ENCODE data around the gene SMAD1. TPM values are rescaled to one million over a fixed set of nuclear protein-coding genes. Genes with fewer than 3 reads are reported as not detected.

Gene SMAD1
- total RNA-seq, 1 donor from 2014 or later: 26.3 TPM

GRCh38 chr4:145551660-145552059 is 70.0 kb downstream of the SMAD1 start:
- no peak overlapping the region for H3K27ac Mint-ChIP-seq
- H3K4me1 Mint-ChIP-seq (ENCODE audit: low read depth): peaks cover 4% of the 10 kb centered on the region
- peaks cover 25% of the 10 kb centered on the region for H3K36me3 Mint-ChIP-seq (ENCODE audit: insufficient read depth)
- H3K4me3 Mint-ChIP-seq (ENCODE audit: low read depth): no peak overlapping the region
- DNase-seq (ENCODE audit: low spot score, unreplicated experiment): no peak
- H3K9me3 Mint-ChIP-seq (ENCODE audit: low read depth): no peaks in the 10 kb centered on the region
- no peaks in the 10 kb centered on the region for H3K27me3 Mint-ChIP-seq
- TF ChIP-seq, protein P1, sequence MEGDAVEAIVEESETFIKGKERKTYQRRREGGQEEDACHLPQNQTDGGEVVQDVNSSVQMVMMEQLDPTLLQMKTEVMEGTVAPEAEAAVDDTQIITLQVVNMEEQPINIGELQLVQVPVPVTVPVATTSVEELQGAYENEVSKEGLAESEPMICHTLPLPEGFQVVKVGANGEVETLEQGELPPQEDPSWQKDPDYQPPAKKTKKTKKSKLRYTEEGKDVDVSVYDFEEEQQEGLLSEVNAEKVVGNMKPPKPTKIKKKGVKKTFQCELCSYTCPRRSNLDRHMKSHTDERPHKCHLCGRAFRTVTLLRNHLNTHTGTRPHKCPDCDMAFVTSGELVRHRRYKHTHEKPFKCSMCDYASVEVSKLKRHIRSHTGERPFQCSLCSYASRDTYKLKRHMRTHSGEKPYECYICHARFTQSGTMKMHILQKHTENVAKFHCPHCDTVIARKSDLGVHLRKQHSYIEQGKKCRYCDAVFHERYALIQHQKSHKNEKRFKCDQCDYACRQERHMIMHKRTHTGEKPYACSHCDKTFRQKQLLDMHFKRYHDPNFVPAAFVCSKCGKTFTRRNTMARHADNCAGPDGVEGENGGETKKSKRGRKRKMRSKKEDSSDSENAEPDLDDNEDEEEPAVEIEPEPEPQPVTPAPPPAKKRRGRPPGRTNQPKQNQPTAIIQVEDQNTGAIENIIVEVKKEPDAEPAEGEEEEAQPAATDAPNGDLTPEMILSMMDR (IDR thresholded peaks at IDR 0.05; ENCODE audit: unreplicated experiment): no peak

DNA sequence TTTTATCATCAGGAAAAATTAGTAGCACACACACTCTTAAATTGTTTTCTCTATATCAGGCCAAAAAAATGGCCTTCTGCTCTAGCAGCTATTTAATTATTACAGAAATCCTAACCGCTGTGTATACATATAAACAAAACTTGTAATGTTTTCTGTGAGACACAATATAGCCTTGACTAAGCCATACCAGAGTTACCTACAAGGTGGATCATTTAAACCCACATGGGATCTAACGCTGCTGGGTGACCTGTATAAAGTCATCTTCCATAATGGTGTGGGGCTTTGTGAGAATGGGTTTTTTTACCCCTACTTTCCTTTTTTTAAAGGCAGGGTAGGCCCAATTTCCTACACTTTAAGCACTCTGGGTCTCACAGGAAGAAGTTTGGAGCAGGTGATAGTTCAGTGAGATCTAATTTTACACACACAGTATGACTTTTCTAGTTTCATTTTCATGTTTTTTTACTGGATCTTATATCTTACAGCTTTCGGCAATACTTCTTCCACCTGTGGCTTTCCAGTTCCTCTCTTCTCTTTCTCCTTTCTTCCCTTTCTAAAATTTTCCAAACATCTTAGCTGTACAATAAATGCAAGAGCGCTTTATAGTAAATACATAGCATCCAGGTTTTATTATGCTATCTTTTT is 70.6 kb downstream of the SMAD1 start:
- peaks cover 4% of the 10 kb centered on the region for H3K4me1 Mint-ChIP-seq (ENCODE audit: low read depth)
- no peak overlapping the region for H3K27ac Mint-ChIP-seq
- H3K27me3 Mint-ChIP-seq: no peaks in the 10 kb centered on the region
- TF ChIP-seq, protein P1 (IDR thresholded peaks at IDR 0.05; ENCODE audit: unreplicated experiment): no peak
- no peak overlapping the region for H3K4me3 Mint-ChIP-seq (ENCODE audit: low read depth)
- H3K9me3 Mint-ChIP-seq (ENCODE audit: low read depth): no peaks in the 10 kb centered on the region
- H3K36me3 Mint-ChIP-seq (ENCODE audit: insufficient read depth): peaks cover 28% of the 10 kb centered on the region
- DNase-seq (ENCODE audit: low spot score, unreplicated experiment): no peak

- no peak for DNase-seq (ENCODE audit: low spot score, unreplicated experiment)
- Mint-ChIP-seq H3K27ac (no peak overlapping the region), H3K9me3 (ENCODE audit: low read depth) (no peaks in the 10 kb centered on the region), H3K4me1 (ENCODE audit: low read depth) (peaks cover 4% of the 10 kb centered on the region), H3K27me3 (no peaks in the 10 kb centered on the region), H3K36me3 (ENCODE audit: insufficient read depth) (peaks cover 30% of the 10 kb centered on the region), H3K4me3 (ENCODE audit: low read depth) (no peak overlapping the region)
- TF ChIP-seq, protein P1 (IDR thresholded peaks at IDR 0.05; ENCODE audit: unreplicated experiment): no peak
These were observed 71.7 kb downstream of the SMAD1 start for GRCh38 chr4:145553375-145553774.

DNA sequence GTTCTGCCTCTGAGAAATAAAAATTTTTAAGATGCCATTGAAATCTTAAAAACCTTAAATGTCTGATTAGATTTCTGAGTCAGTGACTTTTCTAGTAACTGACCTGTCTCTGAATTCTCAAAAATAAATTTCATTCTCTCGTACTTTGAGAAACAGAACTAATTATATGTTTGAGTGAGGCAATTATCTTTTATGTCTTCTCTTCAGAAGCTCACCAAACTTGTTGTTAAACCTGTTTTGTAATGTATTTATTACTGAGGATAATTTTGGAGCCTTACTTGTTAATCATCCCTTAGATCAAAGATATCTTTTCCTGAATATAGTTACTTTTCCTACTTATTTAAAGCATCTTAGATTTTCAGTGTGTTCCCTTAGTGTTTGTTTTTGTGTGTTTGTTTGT is 73.0 kb downstream of the SMAD1 start:
- DNase-seq (ENCODE audit: low spot score, unreplicated experiment): no peak
- Mint-ChIP-seq H3K27ac (peak overlapping the region; percentile 37), H3K4me1 (ENCODE audit: low read depth) (peaks cover 4% of the 10 kb centered on the region), H3K4me3 (ENCODE audit: low read depth) (no peak overlapping the region), H3K27me3 (no peaks in the 10 kb centered on the region), H3K36me3 (ENCODE audit: insufficient read depth) (peaks cover 35% of the 10 kb centered on the region), H3K9me3 (ENCODE audit: low read depth) (no peaks in the 10 kb centered on the region)
- TF ChIP-seq, protein P1 (IDR thresholded peaks at IDR 0.05; ENCODE audit: unreplicated experiment): no peak

DNA sequence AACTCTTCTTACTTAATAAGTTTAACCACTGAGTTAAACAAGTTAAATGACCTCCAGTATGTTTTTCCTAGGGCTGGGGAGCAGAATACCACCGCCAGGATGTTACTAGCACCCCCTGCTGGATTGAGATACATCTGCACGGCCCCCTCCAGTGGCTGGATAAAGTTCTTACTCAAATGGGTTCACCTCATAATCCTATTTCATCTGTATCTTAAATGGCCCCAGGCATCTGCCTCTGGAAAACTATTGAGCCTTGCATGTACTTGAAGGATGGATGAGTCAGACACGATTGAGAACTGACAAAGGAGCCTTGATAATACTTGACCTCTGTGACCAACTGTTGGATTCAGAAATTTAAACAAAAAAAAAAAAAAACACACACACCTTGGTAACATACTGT is 76.1 kb downstream of the SMAD1 start:
- peak; percentile 23 for DNase-seq (ENCODE audit: low spot score, unreplicated experiment)
- TF ChIP-seq, protein P1 (IDR thresholded peaks at IDR 0.05; ENCODE audit: unreplicated experiment): peak; percentile 85
- no peaks in the 10 kb centered on the region for H3K27me3 Mint-ChIP-seq
- H3K9me3 Mint-ChIP-seq (ENCODE audit: low read depth): no peaks in the 10 kb centered on the region
- no peak overlapping the region for H3K4me3 Mint-ChIP-seq (ENCODE audit: low read depth)
- H3K27ac Mint-ChIP-seq: no peak overlapping the region
- peaks cover 30% of the 10 kb centered on the region for H3K36me3 Mint-ChIP-seq (ENCODE audit: insufficient read depth)
- peaks cover 4% of the 10 kb centered on the region for H3K4me1 Mint-ChIP-seq (ENCODE audit: low read depth)

Measured in progenitor cell of endocrine pancreas (in vitro differentiated cells).